Upper lobe of left lung (tissue), 4 donors: ENCODE data around the gene RAB3GAP1.

Experiments used
- EP300 ChIP-seq, 4 donors: sonication (generic); formaldehyde crosslinking; IDR thresholded peaks; one replicate each; pipeline ENCODE4 v1.5.1; 2017; ENCODE audit warnings: antibody characterized with exemption in 4 of 4, control low read depth in 2 of 4
- POLR2A ChIP-seq, 4 donors: fragments of 450-650 bp; IDR thresholded peaks; one replicate each; pipeline ENCODE4 v1.5.1; 2016 to 2017; ENCODE audit warnings: antibody characterized with exemption in 4 of 4, mild to moderate bottlenecking in 2 of 4
- TF ChIP-seq, protein P1 (sequence below), 6 experiments: fragments of 450-650 bp in 4 of 6; fragments of 200-600 bp in 2 of 6; sonication (generic) in 2 of 6; IDR thresholded peaks; one replicate each; pipeline ENCODE4 v1.5.1; 2016 to 2019; ENCODE audit warnings: antibody characterized with exemption in 6 of 6

- TF ChIP-seq EP300 (IDR thresholded peaks at IDR 0.05) (no peak), POLR2A (IDR thresholded peaks at IDR 0.05) (no peak)
- TF ChIP-seq, protein P1, sequence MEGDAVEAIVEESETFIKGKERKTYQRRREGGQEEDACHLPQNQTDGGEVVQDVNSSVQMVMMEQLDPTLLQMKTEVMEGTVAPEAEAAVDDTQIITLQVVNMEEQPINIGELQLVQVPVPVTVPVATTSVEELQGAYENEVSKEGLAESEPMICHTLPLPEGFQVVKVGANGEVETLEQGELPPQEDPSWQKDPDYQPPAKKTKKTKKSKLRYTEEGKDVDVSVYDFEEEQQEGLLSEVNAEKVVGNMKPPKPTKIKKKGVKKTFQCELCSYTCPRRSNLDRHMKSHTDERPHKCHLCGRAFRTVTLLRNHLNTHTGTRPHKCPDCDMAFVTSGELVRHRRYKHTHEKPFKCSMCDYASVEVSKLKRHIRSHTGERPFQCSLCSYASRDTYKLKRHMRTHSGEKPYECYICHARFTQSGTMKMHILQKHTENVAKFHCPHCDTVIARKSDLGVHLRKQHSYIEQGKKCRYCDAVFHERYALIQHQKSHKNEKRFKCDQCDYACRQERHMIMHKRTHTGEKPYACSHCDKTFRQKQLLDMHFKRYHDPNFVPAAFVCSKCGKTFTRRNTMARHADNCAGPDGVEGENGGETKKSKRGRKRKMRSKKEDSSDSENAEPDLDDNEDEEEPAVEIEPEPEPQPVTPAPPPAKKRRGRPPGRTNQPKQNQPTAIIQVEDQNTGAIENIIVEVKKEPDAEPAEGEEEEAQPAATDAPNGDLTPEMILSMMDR (IDR thresholded peaks at IDR 0.05), result no peak
Measured at GRCh38 chr2:135094508-135094907, 42.4 kb downstream of the RAB3GAP1 start.
